ENCODE results near the gene SKOR1. TPM values are rescaled to one million over a fixed set of nuclear protein-coding genes. Genes with fewer than 3 reads are reported as not detected.
A peak's percentile ranks its signal among the peaks of the same experiment; 100 is the strongest.

SKOR1 gene
- total RNA-seq, 1 experiment from 2014 or later: 0.22 TPM

DNA sequence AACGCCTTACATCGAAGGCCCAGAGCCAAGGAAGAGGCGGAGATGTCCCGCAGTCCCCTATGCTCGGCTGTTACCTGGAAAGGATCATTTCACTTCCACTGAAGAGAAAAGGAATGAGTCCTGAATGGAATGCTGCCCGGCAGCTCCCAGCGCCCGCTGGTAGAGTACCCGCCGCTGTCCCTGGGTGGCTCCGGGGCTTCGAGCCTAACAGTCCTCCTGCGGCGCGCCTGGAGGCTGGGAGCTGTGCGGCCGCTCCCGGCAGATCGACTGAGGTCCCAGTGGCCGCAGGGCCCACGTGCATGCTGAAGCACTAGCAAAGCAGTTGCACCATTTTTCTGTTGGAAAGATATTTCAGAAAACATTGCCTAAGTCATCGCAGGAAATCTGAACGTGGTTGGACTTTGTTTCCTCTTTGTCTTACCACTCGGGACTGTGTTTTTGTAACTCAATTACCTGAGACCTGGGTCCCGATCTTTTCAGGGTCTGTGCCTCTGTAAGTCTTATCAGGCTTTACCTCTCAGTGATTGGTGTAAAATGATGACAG is 13.6 kb downstream of the SKOR1 start (continued):
- no peak for TF ChIP-seq STAT6 (CRISPR knock-in tag; conservative IDR thresholded peaks at IDR 0.05; ENCODE audit: low read depth)
- TF ChIP-seq TP53 (CRISPR knock-in tag; IDR thresholded peaks at IDR 0.05): no peak
- TF ChIP-seq GABPB1 (CRISPR knock-in tag; IDR thresholded peaks at IDR 0.05): peak; percentile 53; the same call in 1 of the 2 replicates
- TF ChIP-seq, protein P1, sequence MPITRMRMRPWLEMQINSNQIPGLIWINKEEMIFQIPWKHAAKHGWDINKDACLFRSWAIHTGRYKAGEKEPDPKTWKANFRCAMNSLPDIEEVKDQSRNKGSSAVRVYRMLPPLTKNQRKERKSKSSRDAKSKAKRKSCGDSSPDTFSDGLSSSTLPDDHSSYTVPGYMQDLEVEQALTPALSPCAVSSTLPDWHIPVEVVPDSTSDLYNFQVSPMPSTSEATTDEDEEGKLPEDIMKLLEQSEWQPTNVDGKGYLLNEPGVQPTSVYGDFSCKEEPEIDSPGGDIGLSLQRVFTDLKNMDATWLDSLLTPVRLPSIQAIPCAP (CRISPR knock-in tag; IDR thresholded peaks at IDR 0.05): no peak
- no peak for TF ChIP-seq FOXJ3 (CRISPR knock-in tag; IDR thresholded peaks at IDR 0.05; ENCODE audit: borderline replicate concordance)
- TF ChIP-seq HMGXB4 (CRISPR knock-in tag; IDR thresholded peaks at IDR 0.05): 0 out of 2 replicates have a peak, but pooled peaks have one; percentile 35
- TF ChIP-seq GRHL2 (CRISPR knock-in tag; IDR thresholded peaks at IDR 0.05; ENCODE audit: insufficient replicate concordance, severe bottlenecking): no peak
- TF ChIP-seq, protein P2, sequence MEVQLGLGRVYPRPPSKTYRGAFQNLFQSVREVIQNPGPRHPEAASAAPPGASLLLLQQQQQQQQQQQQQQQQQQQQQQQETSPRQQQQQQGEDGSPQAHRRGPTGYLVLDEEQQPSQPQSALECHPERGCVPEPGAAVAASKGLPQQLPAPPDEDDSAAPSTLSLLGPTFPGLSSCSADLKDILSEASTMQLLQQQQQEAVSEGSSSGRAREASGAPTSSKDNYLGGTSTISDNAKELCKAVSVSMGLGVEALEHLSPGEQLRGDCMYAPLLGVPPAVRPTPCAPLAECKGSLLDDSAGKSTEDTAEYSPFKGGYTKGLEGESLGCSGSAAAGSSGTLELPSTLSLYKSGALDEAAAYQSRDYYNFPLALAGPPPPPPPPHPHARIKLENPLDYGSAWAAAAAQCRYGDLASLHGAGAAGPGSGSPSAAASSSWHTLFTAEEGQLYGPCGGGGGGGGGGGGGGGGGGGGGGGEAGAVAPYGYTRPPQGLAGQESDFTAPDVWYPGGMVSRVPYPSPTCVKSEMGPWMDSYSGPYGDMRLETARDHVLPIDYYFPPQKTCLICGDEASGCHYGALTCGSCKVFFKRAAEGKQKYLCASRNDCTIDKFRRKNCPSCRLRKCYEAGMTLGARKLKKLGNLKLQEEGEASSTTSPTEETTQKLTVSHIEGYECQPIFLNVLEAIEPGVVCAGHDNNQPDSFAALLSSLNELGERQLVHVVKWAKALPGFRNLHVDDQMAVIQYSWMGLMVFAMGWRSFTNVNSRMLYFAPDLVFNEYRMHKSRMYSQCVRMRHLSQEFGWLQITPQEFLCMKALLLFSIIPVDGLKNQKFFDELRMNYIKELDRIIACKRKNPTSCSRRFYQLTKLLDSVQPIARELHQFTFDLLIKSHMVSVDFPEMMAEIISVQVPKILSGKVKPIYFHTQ (CRISPR knock-in tag; IDR thresholded peaks at IDR 0.05): no peak
- peak; percentile 74; the same call in 1 of the 2 replicates for TF ChIP-seq ZNF423 (CRISPR knock-in tag; IDR thresholded peaks at IDR 0.05)
- peak; percentile 14; the same call in 1 of the 2 replicates for TF ChIP-seq USF2 (CRISPR knock-in tag; IDR thresholded peaks at IDR 0.05)
- TF ChIP-seq ZNF263 (CRISPR knock-in tag; IDR thresholded peaks at IDR 0.05; ENCODE audit: low read depth): no peak
- TF ChIP-seq TCF7 (CRISPR knock-in tag; IDR thresholded peaks at IDR 0.05; ENCODE audit: low read depth): no peak
- TF ChIP-seq TEAD4 (CRISPR knock-in tag; IDR thresholded peaks at IDR 0.05): no peak
- TF ChIP-seq NFE2L1 (CRISPR knock-in tag; IDR thresholded peaks at IDR 0.05): no peak
- TF ChIP-seq ATF1 (CRISPR knock-in tag; IDR thresholded peaks at IDR 0.05): no peak
- TF ChIP-seq FOXP1 (CRISPR knock-in tag; IDR thresholded peaks at IDR 0.05; ENCODE audit: borderline replicate concordance): no peak; the same call in 1 of the 2 replicates
- TF ChIP-seq, protein P3, sequence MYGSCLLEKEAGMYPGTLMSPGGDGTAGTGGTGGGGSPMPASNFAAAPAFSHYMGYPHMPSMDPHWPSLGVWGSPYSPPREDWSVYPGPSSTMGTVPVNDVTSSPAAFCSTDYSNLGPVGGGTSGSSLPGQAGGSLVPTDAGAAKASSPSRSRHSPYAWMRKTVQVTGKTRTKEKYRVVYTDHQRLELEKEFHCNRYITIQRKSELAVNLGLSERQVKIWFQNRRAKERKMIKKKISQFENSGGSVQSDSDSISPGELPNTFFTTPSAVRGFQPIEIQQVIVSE (CRISPR knock-in tag; IDR thresholded peaks at IDR 0.05; ENCODE audit: borderline replicate concordance): no peak
- TF ChIP-seq IRF2 (CRISPR knock-in tag; IDR thresholded peaks at IDR 0.05; ENCODE audit: borderline replicate concordance, low read depth): no peak

All from WTC11 (cell line).